ENCODE results near the gene PCGF3. TPM values are rescaled to one million over a fixed set of nuclear protein-coding genes. Genes with fewer than 3 reads are reported as not detected.
"Not testable (repeated sequence)": the region's sequence is repeated elsewhere in the genome, so short reads cannot be mapped to it uniquely, and the experiment has no call there.

Gene PCGF3
- total RNA-seq, 1 experiment from 2014 or later, result 21.3 TPM

DNA sequence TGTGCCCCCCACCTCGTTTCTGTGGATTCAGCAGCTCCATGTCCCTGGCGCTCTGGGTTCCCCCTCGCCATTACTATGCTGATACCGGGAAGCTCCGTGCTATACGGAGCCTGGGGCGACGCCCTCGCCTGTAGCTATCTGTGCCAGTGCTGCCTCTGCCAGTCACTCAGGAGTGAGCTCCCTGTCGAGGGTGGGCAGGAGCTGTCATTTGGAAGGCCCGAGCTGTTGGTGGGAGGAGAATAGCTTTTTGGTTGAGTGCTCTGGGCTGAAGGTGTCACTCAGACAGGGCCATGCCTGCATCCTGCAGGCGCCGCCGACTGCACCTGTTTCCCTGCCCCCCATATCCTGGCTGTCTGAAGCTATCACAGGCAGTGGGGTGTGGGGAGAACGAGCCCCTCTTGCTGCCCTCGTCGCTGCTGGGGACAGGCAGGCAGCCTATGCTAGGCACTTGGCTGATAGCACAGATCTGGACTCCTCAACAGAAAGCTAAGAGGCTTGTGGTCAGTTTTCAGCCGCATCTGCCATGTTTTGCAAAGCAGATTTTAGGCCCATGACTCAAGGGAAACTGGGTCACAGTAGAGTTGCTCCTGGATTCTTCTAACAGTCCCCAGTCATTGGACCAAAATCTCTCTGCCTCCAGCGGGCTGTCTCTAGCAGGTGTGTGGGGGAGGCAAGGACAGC lies 88.4 kb downstream of the PCGF3 start:
- in situ Hi-C loops (cut with HindIII; ENCODE audit: low pct_unique_long_range_greater_than_20kb, low sequenced_read_pairs), result no loop called here
- no peak for DNase-seq (ENCODE audit: low read depth)

DNA sequence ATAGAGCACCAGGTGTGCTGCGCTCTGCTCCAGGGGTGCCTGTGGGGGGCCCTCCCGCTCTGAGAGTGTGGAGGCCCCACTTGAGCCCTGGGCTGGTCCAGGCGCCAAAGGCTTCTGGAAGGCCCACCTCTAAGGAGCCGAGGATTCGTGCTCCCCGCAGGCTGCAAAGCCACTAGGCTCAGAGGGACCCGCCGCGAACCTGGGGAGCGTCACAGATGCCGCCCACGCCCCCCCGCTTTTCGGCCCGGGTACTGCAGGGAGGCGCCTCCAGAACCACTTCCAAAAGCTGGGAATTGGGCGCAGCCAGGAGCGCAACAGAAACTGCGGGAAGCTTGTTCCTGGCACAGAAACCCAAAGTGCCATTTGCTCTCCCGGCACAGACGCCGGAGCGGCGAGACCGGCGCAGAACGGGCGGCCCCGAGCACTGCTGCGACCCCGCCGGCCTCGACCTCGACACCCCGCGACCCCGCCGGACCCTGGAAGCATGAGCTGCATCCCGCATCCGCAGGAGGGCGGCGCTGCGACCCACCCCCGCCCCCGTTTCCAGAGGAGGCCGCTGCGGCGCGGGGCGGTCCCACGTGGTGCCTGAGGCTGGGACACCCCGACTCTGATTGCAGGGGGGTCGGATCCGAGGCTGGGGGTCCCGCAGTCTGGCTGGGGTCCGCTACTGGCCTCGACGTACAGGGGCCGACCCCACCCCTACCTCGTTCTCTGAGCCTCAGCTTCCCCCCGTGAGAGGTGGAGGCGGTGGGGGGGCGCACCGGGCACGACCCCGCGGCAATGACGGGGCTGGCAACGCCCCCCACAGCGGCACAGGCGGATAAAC lies 89.5 kb downstream of the PCGF3 start:
- DNase-seq (ENCODE audit: low read depth), result no peak
- in situ Hi-C loops (cut with HindIII; ENCODE audit: low pct_unique_long_range_greater_than_20kb, low sequenced_read_pairs), result no loop called here

DNA sequence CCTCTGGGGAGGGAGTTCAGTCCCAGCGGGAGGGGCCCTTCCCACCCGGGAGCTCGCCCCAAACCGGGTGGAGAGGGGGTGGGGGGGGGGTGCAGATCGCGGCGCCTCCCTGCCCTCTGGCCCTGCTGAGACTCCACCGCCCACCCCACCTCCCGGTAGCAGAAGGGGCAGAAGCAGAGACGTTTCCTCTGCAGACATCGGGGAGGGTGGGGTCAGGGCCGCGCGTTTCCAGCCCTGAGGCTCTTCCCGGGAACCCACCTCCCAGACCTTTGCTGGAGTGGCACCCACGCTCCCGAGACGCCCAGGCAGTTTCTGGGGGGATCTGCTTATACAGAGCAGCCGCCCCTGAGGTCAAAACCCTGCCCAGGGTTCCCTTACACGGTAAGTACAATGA lies 90.1 kb downstream of the PCGF3 start:
- DNase-seq (ENCODE audit: low read depth), result no peak

DNA sequence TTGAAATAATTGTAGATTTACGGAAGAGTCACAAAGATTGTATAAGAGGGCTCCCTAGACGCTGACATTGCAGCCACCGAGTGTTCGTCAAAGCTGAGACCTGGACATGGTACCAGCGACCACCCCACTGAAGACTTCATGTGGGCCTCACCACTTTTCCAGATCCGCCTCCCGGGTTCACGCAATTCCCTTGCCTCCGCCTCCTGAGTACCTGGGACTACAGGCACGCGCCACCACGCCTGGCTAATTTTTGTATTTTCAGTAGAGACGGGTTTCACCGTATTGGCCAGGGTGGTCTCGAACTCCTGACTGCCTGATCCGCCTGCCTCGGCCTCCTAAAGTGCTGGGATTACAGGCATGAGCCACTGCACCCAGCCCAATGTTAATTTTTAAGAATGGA lies 90.6 kb downstream of the PCGF3 start:
- DNase-seq (ENCODE audit: low read depth), result no peak
- in situ Hi-C loops (cut with HindIII; ENCODE audit: low pct_unique_long_range_greater_than_20kb, low sequenced_read_pairs), result no loop called here

More for the DNA sequence above, 90.1 kb downstream of the PCGF3 start:
- in situ Hi-C loops (cut with HindIII; ENCODE audit: low pct_unique_long_range_greater_than_20kb, low sequenced_read_pairs), result no loop called here

DNA sequence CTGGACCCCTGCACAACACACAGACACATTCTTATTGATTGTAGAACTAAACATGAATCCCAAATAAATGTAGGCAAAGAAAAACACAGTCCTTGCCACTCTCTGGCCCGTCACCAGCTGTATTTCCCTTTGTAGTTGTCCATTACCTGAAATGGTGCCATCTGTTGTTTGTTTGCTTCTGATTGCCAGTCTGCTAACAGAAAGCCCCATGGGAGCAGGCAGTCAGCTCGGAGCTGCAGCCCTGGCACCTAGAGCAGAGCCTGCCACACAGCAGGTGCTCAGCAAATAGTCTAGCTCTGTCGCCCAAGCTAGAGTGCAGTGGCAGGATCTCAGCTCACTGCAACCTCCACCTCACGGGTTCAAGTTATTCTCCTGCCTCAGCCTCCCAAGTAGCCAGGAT lies 91.4 kb downstream of the PCGF3 start:
- no peak for DNase-seq (ENCODE audit: low read depth)
- in situ Hi-C loops (cut with HindIII; ENCODE audit: low pct_unique_long_range_greater_than_20kb, low sequenced_read_pairs), result no loop called here

DNA sequence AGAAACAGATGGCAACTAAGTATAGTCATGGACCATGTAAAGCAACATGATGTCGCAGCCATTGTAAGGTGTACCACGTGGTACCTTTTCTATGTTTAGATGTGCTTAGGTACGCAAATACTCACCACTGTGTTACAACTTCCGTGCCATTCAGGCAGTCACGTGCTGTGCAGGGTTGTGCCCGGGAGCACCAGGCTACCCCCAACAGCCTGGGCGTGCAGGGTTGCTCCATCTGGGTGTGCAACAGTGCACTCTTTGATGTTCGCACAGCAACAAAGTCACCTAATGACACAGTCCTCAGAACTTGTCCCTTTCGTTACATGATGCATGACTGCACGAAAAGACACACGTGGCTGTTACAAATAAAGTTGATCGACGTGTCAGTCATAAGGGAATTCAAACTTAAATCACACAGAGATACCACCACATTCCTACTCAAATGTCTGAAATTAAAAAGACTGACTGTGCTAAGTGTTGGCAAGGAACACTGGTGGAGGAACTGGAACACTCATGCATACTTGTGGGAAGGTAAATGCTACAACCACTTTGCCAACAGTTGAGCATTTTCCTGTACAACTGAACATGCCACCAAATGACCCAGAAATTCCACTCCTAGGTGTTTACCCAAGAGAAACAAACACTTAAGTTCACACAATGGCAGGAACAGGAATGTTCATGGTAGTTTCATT lies 95.9 kb downstream of the PCGF3 start:
- no peak for DNase-seq (ENCODE audit: low read depth)
- in situ Hi-C loops (cut with HindIII; ENCODE audit: low pct_unique_long_range_greater_than_20kb, low sequenced_read_pairs), result no loop called here

DNA sequence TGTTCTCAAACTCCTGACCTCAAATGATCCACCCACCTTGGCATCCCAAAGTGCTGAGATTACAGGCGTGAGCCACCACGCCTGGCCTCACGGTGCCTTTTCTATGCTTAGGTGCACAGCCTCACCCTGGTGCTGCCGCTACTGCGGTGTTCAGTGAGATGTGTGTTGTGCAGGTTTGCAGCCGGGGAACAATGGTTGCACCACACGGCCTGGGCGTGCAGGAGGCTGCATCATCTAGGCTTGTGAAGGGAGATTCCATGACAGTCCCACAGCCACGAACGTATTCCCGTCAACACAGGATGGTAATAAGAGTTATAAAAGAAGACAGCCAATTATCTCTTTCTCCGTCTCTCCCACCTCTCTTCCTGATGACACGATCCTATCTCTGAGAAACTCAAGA lies 98.3 kb downstream of the PCGF3 start:
- in situ Hi-C loops (cut with HindIII; ENCODE audit: low pct_unique_long_range_greater_than_20kb, low sequenced_read_pairs), result no loop called here
- DNase-seq (ENCODE audit: low read depth), result no peak

DNA sequence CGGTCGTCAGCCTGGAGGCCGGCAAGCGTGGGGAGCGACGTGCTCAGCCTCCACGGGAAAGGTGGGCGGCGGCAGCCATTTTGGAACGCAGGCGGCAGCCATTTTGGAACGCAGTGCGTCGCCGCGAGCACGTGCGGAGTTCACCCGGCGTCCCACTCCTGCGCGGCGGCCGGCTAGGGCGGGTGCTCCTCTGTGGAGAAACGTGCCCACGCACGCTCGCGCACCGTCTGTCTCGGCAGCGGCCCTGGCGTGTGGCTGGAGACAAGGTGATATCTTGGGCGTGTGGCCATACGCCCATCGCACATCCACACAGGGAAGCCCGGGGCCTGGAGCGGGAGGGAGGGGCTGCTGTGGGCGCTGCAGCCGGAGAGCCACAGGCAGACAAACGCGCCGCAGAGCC lies 99.2 kb downstream of the PCGF3 start:
- in situ Hi-C loops (cut with HindIII; ENCODE audit: low pct_unique_long_range_greater_than_20kb, low sequenced_read_pairs), result no loop called here
- no peak for DNase-seq (ENCODE audit: low read depth)

DNA sequence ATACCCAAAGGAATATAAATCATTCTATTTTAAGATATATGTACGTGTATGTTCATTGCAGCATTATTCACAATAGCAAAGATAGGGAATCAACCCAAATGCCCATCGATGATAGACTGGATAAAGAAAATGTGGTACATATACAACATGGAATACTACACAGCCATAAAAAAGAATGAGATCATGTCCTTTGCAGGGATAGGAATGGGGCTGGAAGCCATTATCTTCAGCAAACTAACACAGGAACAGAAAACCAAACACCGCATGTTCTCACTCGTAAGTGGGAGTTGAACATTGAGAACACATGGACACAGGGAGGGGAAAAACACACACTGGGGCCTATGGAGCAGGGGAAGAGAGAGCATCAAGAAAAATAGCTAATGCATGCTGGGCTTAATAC lies 101.3 kb downstream of the PCGF3 start:
- DNase-seq (ENCODE audit: low read depth); in situ Hi-C loops (cut with HindIII; ENCODE audit: low pct_unique_long_range_greater_than_20kb, low sequenced_read_pairs): not testable (repeated sequence)

DNA sequence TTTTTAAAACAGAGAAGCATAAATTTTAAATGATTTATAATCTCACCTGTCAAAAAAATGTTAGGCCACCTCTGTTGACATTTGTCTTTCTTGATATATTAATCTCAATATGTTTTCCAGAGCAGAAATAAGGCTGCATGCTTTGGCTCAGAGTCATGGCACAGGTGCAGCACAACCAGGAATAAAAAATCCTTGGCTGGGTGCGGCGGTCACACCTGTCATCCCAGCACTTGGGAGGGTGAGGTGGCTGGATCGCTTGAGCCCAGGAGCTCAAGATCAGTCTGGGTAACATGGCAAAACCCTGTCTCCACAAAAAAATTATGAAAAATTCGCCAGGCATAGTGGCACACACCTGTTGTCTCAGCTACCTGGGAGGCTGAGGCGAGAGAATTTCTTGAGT lies 102.2 kb downstream of the PCGF3 start:
- in situ Hi-C loops (cut with HindIII; ENCODE audit: low pct_unique_long_range_greater_than_20kb, low sequenced_read_pairs), result no loop called here
- no peak for DNase-seq (ENCODE audit: low read depth)

DNA sequence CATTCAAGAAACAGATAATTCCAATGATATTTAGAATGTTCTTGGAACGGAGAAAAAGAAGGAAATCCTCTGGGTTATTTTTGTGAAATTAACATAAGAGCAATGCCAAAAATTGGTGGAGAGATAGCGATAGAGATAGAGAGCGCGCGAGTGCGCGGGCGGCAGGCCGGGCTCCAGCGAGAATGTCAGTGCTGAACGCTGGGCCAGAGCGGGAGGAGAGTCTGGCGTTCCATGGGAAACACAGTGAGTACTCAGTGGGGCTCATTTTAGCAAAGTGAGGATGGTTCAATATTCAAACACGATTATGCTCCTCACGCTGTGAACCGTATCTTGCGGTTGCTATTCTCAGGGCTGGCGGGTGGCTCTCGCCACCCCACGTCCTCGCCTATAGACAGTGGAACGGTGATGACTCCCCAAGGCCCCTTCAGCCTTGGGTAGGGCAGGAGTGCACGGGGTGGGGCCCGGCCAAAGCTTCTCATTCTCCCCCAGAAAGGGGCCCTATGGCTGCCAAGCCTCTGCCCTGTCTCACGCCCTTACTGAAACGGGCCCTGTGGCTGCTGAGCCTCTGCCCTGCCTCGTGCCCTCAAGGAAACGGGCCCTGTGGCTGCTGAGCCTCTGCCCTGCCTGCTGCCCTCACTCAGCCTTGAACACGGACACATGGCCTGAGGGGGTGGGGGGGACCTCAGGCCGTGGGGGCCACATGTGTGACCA lies 103.4 kb downstream of the PCGF3 start:
- in situ Hi-C loops (cut with HindIII; ENCODE audit: low pct_unique_long_range_greater_than_20kb, low sequenced_read_pairs), result no loop called here
- DNase-seq (ENCODE audit: low read depth), result no peak

DNA sequence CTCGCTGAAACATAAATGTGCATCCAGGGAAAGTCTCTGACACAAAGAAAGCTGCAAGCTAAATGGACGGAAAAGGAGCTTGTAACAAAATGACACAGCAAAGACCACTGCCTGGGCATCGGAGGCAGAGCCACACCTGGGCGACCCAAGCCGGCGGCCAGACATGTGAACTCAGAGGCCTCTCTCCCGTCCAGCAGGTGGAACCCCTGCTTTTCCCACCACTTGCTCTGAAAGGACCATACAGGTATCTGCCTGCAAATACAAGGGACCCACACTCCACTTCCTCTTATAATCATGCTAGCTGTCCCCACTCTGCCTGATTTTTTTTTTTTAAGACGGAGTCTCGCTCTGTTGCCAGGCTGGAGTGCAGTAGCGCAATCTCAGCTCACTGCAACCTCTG lies 108.3 kb downstream of the PCGF3 start:
- in situ Hi-C loops (cut with HindIII; ENCODE audit: low pct_unique_long_range_greater_than_20kb, low sequenced_read_pairs), result no loop called here

DNA sequence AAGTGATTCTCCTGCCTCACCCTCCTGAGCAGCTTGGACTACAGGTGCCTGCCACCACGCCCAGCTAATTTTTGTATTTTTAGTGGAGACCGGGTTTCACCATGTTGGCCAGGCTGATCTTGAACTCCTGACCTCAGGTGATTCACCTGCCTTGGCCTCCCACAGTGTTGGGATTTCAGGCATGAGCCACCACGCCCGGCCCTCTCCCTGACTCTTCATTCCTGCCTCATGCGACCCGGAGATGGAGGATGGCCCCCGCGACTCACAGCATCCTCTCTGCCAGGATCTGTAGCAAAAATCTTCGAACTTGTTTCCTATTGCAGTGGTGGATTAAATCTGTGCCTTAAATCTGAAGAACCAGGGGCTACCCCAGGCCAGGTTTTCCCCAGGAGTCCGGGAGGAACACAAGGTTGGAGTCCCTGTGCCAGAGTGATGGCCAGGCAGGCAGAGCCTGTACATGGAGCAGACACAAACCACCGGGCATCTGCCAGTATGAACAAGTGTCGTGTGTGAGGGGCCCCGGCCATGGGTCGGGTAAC lies 108.7 kb downstream of the PCGF3 start:
- in situ Hi-C loops (cut with HindIII; ENCODE audit: low pct_unique_long_range_greater_than_20kb, low sequenced_read_pairs), result no loop called here
- DNase-seq (ENCODE audit: low read depth), result no peak

More for the DNA sequence above, 108.3 kb downstream of the PCGF3 start:
- DNase-seq (ENCODE audit: low read depth), result no peak

DNA sequence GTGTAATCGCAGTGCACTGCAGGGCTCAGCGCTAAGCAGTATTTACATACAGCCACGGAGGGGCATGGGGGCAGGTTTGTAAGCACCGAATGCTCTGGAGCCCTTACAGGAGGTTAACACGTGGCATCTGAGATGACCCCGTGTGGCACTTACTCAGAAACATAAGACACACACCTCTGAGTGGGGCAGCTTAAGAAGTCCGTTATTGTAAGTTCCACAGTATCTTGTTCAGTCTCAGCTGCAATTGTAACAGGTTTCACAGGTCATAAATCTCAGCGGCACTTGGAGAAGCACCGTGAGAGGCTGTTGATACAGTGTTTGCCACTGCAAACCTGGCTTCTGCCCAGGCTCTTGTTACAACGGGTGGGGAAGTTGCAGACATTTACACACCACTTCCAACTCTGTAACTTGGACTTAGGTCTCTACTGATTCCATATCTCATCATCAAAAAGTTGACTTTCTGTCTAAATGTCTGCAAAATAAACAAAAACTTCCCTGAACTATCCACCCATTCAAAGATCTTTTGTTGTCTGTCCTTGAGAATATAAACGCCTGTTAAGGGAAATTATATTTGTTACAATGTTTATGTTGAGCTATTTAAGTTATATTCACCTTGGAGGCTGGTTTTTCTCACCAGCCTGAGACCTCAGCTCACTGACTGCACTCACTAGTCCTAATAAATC lies 110.0 kb downstream of the PCGF3 start:
- in situ Hi-C loops (cut with HindIII; ENCODE audit: low pct_unique_long_range_greater_than_20kb, low sequenced_read_pairs), result no loop called here
- no peak for DNase-seq (ENCODE audit: low read depth)

DNA sequence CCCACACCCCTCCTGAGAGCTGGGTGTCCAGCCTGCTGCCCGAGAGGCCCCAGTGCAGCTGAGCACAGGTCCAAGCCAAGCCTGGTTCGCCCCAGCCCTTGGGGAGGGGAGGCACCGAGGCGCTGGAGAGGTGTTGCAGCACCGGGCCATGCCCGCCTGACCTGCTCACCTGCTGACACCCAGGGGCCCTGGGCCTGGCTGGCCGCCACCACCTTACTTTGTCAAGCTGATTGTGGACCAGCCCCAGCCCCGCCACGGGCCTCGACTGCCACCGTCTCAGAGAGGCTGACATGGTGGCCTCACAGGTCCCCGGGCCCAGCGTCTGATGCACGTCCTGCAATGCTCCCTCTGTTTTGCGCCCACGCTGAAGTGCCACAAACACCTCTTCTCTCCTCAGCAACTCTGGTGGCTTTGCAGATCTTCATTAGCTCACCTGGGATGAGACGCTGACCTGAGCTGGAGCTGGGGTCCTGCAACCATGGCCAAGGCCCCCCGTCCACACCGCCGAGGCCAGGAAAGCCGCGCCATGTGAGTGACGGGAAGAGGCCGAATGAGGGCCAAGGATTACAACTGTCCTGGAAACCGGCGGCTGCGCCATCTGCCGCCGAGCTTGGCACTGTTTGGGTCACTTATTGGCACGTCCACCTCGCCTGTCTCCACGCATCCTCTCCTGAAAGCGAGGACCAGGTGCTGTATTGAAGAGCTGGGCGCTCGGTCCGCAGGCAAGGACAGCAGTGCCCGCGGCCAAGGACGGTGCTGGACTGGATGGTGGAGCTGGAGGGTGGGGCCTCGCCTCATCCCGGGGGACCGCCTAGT lies 112.7 kb downstream of the PCGF3 start:
- in situ Hi-C loops (cut with HindIII; ENCODE audit: low pct_unique_long_range_greater_than_20kb, low sequenced_read_pairs), result no loop called here
- no peak for DNase-seq (ENCODE audit: low read depth)

DNA sequence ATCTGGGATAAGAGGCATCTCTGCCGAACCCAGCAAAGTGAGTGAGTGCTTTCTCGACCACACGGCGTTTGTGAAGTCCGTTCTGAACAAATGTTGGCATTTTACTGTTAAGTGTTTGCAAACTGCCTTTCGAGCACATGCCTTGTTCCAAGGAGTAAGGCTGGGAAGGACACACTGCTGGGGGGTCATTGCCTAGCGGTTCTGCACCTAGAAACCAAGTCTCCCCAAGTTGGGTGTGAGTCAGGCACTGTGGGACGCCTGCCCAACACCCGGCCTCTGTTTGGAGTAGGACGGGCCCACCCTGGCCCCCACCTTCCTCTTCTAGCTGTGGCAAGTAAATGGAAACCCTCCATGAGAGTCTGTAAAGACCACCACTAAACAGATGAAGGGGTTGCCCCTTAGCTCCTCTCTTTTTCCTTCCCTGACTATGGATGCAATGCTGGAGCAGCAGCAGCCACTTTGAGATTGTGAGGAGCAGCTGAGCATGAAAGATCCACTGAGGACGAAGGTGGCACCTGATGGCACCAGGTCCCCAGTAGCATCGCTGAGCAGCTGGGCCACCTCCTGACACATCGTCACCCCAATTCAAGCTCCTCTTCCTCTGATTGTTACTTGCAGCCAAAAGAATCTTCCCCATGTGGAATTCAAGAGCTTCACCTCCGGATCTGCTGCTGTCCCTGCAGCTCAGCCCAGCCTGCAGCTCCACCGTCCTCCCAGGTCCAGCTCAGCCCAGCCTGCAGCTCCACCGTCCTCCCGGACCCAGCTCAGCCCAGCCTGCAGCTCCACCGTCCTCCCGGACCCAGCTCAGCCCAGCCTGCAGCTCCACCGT lies 114.0 kb downstream of the PCGF3 start:
- in situ Hi-C loops (cut with HindIII; ENCODE audit: low pct_unique_long_range_greater_than_20kb, low sequenced_read_pairs), result no loop called here
- no peak for DNase-seq (ENCODE audit: low read depth)
